GM18511 (cell line): ENCODE results near the gene SLC17A3.

Experiments used
- ATAC-seq: cut with Tn5 transposase; IDR thresholded peaks from one replicate; pipeline ENCODE4 v1.9.1; 2021; ENCODE audit warnings: mild to moderate bottlenecking, moderate library complexity; ENCODE audit not compliant: unreplicated experiment

The SLC17A3 gene

DNA sequence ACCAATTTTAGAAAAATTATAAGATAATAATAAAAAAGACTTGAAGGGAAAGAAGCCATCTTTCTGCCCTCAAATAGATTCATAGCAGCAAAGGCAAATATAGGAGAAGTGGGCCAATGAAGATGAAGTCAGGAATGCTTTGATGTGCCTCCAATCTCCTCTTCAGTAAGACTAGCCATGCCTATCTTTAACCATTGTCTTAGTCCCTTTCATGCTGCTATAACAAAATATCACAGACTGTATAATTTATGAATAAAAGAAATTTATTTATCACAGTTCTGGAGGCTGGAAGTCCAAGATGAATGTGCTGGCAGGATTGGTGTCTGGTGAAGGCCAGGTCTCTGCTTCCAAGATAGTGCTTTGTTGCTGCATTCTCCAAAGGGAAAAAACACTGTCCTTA lies 18.8 kb upstream of the SLC17A3 start:
- no peak for ATAC-seq

DNA sequence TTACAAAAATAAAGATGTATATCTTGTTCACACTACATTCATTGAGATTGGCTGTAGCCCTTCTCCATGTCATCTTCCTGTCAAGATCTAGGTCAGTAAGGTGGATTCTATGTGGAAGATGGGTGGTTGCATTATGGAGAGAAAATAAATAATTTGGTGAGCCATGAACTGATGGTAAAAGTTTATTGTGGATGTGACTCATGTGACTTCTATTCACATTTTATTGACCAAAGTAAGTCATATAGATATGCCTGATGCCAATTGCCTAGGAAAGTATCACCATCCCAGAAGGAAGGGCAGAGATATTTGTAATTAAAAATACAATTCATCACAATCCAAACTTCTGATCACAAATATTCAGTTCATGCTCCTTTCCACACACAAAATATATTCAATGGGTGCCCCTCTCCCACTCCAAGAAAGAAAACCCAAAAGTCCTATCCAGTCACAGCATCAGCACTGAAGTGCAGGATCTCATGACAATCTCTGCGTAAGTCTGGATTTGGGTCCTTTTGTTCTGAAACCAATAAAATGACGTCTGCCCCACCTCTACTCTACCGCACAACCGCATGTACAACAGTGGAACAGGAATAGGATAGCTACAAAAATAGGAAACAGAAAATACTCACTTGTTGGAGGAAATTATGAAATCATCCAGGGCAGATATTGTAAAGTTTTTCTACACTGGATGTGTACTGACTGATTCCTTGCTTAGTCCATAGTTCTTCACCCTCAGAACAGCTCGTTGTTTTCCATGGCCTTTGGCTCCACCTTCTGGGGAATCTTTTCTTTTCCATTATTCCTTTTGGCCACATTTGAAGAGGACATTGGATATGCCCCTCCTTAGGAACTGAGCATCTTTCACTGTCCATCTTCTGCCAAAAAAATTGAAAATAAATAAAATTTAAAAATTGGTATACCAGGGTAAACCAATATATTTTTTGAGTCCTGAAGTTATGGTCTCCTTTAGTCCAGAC lies 16.1 kb upstream of the SLC17A3 start:
- no peak for ATAC-seq

DNA sequence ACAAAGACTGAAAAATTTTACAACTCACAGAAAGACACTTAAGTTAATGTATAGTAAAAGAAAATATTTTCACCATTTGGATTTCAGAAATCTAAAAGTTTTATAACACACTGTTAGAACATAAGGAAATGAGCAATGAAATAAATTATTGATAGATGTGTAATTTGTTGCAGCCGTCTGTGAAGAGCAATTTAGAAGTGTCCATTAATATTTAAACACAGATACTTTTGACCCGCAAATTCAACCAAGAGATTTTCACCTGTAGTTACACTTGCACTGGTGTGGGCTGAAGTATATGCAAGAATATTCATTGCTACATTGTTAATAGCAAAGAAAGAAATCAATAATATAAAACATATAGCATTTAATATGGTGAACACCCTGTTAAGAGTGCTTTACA lies 14.6 kb upstream of the SLC17A3 start:
- ATAC-seq = no peak

DNA sequence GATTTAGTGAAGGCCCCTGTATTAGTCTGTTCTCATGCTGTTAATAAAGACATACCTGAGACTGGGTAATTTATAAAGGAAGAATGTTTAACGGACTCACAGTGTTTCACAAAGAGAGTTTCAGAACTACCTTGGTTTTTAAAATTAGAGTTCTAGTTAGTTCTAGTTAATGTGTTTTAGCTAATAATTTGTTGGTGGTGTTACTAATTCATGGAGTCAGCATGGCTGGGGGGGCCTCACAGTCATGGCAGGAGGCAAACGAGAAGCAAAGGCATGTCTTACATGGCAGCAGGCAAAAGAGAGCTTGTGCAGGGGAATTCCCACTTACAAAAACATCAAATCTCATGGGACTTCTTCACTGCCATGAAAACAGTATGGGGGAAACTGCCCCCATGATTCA lies 12.0 kb upstream of the SLC17A3 start:
- ATAC-seq = no peak

DNA sequence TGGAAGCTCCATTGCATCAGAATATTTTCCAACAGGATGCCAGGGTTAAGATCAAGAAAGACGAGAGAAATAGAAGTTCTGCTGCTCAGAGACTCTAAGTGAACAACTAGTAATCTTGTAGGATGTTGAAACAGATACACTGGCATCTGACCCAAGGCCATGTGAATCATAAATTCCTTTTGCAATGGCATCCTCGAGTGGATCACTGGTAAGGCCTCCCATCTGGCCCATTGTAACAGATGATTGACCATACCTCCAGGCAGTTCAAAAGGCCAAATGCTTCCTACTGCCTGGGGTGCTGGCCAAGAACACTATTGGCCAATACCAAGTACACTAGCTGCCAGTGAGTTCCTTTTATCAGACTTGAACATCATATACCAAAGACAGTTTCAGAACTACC lies 9.9 kb upstream of the SLC17A3 start:
- ATAC-seq = no peak

DNA sequence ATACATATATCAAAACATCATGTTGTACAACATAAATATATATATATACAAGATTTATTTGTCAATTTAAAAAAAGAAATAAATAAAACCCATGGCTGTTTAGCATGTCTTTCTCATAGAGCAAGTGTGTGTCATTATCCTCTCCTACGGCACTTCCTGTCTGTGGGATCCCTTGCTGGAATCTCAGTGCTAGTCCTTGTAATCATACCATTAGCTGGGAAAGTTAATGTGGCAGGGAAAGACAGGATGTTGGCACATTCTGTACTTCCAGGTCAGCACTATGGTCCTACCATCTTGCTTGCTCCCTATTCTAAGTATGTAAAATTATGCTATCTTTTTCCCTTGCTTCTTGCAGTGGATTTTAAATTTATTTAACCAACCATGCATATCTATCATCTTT lies 9.5 kb upstream of the SLC17A3 start:
- no peak for ATAC-seq

DNA sequence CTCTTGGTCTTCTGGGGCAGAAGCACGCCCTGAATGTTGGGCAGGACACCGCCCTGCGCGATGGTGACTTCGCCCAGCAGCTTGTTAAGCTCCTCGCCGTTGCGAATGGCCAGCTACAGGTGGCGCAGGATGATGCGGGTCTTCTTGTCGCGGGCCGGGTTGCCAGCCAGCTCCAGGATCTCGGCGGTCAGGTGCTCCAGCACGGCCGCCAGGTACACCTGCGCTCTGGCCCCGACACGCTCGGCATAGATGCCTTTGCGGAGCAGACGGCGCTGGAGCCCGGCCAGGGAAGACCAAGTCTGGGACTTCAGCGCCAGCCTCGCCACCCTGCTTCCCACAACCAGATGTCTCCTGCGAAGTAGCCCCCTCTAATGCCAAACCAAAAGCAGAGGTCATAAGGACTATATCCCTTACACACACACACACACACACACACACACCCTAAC lies 8.0 kb upstream of the SLC17A3 start:
- peak; percentile 64 for ATAC-seq

DNA sequence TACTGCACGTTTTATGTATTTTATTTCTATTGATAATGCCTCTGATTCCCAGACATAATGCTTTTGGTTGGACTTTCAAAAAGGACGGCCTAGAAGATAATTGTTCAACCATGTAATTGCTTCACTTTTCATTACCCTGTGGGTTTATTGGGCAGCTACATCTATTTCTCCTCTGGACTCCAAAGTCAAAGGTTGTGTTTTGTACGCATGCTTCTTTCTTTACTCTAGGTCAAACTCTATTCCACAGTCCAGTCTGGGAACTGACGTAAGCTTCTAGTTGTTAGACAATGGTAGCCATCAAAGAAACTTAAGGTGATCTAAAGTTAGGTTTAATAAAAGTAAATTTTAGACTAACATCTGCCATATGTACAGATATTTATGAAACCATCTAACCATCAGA lies 6.6 kb upstream of the SLC17A3 start:
- ATAC-seq = no peak

DNA sequence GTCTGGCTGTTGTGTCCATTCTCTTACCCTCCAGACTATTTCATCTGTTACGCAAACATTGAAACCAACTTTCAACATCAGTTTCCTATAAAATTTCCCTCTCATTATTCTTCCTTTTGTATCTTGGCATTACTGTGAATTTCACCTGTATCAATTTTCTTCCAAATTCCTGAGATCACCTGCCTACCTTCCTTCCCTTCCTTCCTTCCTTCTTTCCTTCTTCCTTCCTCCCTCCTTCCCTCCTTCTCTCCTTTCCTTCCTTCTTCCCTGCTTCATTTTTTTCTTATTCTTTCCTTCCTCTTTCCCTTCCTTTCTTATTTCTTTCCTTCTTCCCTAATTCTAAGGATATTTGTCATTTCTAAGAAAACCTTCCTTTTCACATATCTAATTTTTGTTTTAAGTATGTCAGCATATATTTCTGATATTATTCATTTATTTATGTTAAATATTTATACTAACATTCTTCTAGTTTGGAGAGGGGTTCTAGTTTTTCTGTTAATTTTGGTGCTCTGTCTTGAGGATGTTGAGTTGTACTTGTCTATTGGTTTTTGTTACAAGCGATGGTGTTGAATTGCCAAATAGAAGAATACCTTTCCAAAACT lies 4.8 kb upstream of the SLC17A3 start:
- no peak for ATAC-seq

DNA sequence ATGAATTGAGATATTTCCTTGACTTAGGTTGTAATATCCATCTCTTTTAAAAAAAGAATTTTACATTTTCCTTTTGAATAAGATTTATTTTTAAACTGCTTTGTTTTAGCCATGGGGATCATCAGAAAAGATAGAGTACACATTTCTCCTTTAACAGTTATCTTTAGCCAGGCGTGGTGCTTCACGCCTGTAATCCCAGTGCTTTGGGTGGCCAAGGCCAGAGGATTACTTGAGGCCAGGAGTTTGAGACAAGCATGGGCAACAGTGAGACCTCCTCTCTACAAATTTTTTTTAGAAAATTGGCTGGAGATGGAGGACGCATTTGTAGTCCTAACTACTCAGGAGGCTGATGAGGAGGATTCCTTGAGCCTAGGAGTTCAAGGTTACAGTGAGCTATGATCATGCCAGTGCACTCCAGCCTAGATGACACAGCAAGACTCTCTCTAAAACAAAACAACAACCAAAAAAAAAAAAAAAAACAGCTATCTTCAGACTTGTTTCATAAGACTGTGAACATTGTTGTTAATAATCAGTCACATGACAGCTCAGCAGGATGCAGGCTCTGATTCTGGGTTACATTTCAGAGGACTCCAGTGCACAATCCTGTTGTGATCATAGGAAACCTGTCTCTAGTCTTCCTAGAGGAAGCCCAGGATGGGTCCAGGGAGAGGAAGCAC lies 2.0 kb upstream of the SLC17A3 start:
- ATAC-seq = no peak

DNA sequence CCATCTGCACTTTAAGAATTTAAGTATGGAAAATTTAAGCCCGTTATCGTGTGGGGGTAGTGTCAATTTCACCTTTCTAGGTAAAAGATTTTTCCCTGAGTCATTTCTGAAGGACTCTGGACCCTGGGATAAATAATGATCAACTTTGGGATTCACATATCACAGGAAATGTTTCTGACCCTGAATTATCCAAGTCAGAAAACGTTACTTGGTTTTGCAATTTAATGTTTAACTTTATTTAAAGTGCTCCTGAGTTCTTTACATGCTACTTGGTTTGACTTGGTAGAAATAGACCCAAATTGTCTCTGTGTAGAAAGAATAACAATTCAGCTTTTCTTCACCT lies 1.5 kb upstream of the SLC17A3 start:
- no peak for ATAC-seq

DNA sequence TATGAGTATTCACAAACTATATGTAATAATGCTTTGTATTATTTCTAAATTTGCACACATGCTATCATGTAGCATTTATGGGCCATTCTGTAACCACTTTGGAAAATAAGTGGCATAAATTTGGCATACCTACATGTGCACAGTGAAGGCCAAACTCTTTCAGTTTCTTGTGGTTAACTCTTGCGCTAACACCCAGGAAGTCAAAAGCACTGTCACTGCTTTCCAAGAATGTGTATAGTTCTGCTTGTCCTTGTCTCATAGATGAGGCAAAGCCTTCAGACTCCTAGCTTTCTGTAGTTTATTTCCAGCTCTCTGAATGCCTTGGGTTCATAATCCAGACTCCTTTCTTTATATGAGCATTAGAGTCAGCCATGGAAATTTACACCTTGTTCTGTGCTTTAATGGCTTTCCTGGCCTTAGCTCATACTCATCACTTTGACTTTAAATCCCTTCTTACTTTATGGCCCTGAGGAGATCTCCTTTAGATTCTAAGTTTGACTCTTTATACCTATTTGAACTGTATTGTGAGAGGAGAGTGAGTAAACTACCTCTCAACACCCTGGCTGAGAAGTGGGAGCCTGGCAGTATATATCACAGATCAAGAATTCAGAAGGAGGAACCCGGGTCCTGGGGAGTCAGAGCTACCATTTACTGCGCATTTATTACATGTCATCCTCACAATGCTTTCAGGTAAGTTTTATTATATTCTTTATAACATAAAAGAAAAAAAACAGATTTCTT lies 949 bp upstream of the SLC17A3 start:
- no peak for ATAC-seq

DNA sequence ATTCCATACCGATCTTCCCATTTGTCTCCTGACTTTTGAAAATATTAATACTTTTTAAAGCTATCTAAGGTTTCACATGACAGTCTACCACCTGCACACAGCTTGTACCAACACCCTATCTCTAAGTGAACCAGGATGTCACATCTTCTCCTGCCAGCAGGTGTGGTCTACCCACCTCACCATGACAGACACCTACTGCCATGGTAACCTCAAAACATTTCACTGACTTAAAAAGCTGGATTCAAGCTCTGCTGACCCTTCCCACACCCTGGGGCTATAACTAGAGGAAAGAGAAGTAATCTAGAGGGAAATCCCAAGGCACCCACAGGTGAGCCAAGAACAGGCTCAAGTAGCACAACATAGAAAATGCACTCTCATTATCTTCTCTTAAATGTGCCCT lies 1.2 kb downstream of the SLC17A3 start:
- no peak for ATAC-seq

DNA sequence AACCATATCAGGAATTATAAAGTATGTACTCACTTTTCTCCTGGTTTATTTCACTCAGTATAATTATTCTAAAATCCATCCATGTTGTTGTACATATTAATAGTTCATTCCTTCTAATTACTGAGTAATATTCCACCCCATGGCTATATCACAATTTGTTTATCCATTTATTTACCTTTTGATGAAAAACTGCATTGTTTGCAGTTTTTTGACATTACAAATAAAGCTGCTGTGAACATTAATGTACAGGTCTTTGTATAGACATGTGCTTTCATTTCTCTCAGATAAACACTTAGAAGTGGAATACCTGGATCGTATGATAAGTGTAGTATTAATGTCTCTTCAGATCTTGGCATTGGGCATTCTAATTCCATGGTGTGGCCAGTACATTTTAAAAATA lies 4.2 kb downstream of the SLC17A3 start:
- no peak for ATAC-seq

DNA sequence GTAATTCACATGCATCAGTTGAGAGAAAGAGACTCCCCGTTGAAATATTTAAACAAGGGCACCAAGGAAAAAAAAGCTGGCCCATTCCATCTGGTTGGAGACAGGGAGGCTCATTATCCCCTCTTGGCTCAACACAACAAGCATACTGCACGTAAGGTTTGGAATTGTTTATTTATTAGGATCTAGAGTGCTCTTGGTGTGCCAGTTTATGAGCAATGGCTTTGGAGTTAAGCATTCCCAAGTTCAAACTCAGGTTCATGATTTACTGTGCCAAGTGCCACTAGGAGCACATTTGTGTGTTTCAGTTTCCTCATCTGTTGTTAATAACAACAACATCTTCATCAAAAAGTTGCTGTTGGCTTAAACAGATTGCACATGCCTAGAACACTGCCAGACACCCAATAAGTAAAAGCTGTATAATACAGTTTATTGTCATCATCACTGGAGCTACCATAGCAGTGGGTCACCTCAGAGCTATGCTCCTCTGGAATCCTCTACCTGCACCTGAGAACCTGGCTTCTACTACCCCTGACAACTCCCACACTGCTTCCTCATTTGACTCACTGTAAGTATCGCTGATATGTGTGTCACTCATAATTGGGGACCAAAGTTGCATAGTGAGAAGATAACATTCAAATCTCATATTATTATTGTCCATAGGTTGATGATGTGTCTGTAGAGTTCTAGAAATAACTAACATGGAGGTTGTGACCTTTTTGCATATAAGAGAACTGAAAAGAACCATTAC lies 5.4 kb downstream of the SLC17A3 start:
- no peak for ATAC-seq

DNA sequence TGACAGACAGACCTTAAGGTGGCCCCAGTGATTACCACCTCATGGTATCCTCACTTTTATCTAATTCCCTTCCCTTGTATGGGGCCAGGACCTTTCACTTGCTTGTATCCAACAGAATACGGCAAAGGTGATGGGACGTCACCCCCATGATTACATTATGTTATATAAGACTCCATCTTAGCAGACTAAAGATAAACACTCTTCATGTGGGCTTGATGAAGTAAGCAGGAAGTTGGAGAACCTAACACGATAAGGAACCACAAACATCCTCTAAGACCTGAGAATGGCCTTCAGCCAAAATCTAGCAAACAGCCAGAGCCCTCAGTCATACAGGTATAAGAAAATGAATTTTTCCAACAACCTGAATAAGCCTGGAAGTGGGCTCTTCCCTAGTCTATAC lies 8.0 kb downstream of the SLC17A3 start:
- ATAC-seq = no peak

DNA sequence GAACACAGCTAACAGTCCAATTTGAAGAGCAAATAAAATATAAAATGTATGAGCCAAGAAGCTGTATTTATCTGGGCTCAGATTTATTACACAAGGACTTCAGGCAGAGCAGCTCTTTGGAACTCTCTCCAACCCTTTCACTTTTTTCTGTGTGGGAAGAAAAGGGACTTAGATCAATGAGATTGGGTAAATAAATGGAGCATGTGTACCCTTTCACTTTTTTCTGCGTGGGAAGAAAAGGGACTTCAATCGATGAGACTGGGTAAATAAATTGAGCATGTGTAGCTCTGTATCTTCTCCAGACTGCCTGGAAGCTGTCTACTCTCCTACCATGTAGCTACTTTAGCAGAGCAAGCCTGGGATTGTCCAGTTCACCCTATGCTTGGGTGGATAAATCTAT lies 10.7 kb downstream of the SLC17A3 start:
- no peak for ATAC-seq

DNA sequence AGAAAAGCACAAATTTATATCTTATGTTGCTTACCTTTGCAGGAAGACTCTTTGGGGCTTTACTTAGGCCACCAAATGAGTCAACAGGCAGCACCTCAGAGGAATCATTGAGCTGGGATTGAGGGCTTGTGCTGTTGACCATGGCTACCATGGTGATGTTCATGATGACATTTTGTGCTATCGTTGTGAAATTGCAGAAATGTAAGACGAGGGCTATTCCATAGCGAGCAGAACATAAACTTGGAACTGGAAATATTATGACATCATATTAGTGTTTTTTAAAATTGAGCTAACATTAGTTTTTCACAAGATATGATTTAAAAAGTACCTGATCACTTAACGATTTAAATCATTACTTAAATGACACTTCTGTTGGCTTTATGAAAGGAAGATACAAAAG lies 11.8 kb downstream of the SLC17A3 start:
- ATAC-seq = no peak

DNA sequence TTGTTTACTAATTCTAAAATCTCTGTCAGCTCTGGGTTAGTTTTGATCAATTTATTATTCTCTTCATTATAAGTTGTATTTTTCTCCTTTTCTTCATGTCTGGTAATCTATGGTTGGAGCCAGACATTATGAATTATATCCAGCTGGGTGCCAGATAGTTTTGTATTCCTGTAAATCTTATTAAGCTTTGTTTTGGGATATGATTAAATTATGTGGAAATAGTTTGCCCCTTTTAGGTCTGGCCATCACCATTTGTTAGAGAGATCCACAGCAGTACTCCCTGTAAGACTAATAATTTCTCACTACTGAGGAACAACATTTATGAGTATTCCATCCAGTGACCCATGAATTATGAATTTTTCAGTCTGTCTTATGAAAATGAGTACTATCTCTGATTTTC lies 21.3 kb downstream of the SLC17A3 start:
- no peak for ATAC-seq

DNA sequence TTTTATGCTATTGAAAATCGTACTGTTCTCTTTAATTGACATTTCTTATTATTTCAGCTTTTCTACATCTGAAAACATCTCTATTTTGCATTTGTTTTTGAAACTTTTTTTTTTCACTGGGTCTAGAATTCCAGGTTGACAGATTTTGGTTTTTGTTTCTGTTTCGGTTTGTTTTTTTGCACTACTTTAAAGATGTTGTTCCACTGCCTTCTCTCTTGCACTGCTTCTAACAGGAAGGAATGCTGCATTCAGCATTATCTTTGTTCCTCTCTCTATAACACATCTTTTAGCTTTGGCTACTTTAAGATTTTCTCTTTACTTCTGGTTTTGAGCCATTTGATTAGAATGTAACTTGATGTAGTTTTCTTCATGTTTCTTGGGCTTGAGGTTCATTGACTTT lies 22.1 kb downstream of the SLC17A3 start:
- ATAC-seq = no peak

DNA sequence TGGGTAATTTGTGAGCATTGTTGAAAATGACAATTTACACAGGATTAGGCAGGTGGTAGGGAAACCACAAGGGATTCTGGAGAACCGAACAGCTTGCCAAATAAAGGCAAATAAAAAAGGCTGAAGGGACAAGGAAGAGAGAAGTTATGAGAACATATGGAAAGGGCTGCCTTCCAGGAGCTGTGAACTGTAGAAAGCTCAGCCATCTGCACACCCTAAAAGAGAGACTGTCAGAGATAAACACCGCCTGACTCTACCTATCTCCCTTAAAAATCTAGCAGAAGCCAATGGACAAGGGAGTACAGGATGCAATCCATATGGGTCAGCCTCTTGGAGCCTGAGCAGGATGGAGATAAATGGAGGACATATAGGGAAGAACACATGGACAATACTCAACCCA lies 29.5 kb downstream of the SLC17A3 start:
- no peak for ATAC-seq
